Measurements from ENCODE around the gene CDC5L.
A peak's percentile ranks its signal among the peaks of the same experiment; 100 is the strongest.

Gene CDC5L

DNA sequence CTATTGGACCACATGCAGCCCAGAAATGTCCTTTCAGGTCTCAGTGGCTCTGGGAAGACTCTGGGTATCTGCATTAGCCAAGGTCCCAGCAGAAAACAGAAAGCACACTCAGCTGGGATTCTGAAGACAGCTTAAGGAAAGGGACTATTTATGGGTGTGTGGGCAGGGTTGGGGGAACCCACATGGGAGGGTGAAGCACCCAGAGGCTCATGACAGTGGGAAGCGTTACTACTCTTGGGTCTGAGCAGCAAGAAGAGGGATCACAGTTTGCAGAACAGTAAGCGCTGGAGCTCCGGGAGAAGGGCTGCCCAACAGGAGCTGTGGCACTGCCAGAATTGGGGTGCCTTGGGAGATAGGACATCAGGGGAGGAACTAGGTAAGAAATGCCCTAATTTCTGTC, 12.4 kb upstream of the CDC5L start:
- TF ChIP-seq, protein P1, sequence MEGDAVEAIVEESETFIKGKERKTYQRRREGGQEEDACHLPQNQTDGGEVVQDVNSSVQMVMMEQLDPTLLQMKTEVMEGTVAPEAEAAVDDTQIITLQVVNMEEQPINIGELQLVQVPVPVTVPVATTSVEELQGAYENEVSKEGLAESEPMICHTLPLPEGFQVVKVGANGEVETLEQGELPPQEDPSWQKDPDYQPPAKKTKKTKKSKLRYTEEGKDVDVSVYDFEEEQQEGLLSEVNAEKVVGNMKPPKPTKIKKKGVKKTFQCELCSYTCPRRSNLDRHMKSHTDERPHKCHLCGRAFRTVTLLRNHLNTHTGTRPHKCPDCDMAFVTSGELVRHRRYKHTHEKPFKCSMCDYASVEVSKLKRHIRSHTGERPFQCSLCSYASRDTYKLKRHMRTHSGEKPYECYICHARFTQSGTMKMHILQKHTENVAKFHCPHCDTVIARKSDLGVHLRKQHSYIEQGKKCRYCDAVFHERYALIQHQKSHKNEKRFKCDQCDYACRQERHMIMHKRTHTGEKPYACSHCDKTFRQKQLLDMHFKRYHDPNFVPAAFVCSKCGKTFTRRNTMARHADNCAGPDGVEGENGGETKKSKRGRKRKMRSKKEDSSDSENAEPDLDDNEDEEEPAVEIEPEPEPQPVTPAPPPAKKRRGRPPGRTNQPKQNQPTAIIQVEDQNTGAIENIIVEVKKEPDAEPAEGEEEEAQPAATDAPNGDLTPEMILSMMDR (IDR thresholded peaks at IDR 0.05; ENCODE audit: insufficient read depth, low read depth, low read length, missing control alignments): no peak
- H3K4me3 ChIP-seq (ENCODE audit: low read length): no peak overlapping the region
- no peak for DNase-seq (ENCODE audit: low read depth)

DNA sequence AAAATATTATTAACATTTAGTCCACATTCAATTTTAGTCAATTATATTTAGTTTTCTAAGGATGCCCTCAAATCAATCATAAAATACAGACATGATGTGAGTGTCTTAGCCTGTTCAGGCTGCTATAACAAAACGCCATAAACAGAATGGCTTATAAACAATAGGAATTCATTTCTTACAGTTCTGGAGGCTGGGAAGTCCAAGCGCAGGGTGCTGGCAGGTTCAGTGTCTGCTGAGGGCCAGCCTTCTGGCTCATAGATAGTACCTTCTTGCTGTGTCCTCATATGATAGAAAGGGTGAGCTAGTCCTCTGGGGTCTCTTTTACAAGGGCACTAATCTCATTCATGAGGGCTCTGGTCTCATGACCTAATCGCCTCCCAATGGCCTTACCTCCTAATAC, 10.0 kb upstream of the CDC5L start:
- H3K4me3 ChIP-seq (ENCODE audit: low read length): no peak overlapping the region
- DNase-seq (ENCODE audit: low read depth): no peak
- TF ChIP-seq, protein P1 (IDR thresholded peaks at IDR 0.05; ENCODE audit: insufficient read depth, low read depth, low read length, missing control alignments): no peak

DNA sequence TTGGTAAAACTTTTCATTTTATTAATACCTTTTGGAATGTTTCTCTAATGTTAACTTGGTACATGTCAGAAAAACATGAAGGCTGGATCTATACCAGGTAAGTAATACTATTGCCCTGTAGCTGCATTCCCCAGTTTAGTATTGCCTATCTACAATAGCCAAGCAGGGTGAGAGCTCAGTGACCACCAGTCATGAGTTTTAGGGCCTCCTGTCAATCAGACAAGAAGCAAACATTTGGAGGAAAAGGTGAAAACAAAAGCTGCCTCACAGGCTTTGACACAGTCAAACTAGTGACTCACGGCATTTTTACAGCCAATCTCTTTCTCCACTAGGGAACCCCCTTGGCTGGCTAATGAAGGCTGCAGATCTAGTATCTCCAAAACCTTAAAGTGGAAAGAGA, 9.5 kb upstream of the CDC5L start:
- H3K4me3 ChIP-seq (ENCODE audit: low read length): no peak overlapping the region
- peak; percentile 28 for DNase-seq (ENCODE audit: low read depth)
- TF ChIP-seq, protein P1 (IDR thresholded peaks at IDR 0.05; ENCODE audit: insufficient read depth, low read depth, low read length, missing control alignments): no peak

DNA sequence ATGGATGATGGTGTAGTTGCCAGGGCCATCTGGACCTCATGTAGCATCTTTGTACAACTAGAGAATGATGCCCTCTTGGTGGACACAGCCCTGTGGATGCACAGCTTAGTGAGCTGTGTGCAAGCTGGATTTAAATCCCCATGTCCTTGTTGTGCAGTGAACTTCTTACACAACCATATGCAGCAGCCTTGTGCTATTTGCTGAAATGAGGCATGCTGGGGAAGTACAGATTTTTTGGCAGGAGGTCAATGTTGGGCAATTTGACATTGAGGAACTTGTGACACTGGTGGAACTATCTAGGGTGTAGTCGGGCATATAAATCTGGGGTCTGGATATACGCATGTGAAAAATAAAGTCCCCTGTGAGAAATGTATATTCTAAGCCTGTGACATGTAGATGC, 5.8 kb upstream of the CDC5L start:
- H3K4me3 ChIP-seq (ENCODE audit: low read length): no peak overlapping the region
- peak; percentile 6 for DNase-seq (ENCODE audit: low read depth)
- TF ChIP-seq, protein P1 (IDR thresholded peaks at IDR 0.05; ENCODE audit: insufficient read depth, low read depth, low read length, missing control alignments): no peak

DNA sequence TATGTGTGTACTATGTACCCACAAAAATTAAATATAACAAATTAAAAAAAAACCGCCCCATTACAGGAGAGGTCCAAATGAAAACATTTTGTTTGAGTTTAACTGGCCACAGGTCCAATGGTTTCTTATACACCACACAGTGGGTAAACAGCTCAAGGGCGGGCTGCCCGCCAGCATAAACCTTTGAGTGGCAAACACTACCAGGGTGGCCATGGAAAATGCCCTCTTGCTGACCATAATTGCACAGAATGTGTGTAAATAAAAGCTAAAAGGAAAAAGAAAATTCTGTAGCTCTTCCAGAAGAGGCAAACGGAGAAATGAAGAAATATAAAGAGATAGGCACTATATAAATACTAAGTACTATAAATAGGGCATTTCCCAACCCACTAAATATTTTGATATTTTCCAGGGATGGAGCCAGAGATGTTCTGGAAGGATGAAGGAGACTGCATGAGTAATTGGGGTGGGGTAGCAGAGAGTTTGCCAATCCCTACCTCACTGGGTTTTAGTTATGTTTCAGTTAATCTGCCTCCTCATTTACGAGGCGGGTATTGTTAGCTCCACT, 1.1 kb upstream of the CDC5L start:
- TF ChIP-seq, protein P1 (IDR thresholded peaks at IDR 0.05; ENCODE audit: insufficient read depth, low read depth, low read length, missing control alignments): no peak
- no peak for DNase-seq (ENCODE audit: low read depth)
- peak overlapping the region; percentile 88 for H3K4me3 ChIP-seq (ENCODE audit: low read length)

DNA sequence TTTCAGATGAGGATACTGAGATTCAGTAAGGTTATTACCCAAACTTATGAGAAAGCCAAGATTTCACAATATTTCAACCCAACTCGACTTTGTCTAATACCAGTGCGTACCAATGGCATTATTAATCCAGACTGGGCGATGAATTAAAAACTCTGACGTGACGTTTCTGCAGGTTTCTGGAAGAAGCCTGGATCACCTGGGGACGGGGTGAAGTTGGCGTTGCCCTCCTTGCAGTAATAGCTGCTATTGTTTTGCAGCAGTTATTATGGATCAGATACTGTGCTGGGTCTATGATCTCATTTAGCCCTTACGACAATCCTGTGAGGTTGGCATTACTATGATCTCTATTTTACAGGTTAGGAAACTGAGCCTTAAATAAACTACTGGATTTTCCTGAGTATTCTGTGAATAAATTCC, 569 bp upstream of the CDC5L start:
- TF ChIP-seq, protein P1 (IDR thresholded peaks at IDR 0.05; ENCODE audit: insufficient read depth, low read depth, low read length, missing control alignments): no peak
- peak; percentile 76 for DNase-seq (ENCODE audit: low read depth)
- H3K4me3 ChIP-seq (ENCODE audit: low read length): peak overlapping the region; percentile 88

DNA sequence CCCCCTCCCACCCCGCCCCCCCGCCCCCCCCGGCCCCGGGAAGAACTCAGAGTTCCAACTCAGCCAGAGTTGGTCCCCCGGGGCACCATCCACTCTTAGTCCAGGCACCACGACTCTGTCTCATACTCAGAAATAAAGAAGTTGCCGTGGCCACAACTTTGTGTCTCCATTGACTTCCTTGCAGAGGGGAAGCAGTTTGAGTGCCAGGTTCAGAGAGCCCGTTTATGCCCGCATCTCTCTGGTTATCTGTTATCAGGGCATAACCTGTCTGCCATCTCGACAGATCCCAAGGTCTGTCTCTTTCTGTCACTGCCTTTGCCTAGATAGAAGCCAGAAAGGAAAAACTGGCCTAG, 605 bp downstream of the CDC5L start:
- TF ChIP-seq, protein P1 (IDR thresholded peaks at IDR 0.05; ENCODE audit: insufficient read depth, low read depth, low read length, missing control alignments): no peak
- no peak for DNase-seq (ENCODE audit: low read depth)
- peak overlapping the region; percentile 88 for H3K4me3 ChIP-seq (ENCODE audit: low read length)
